Mucosa of descending colon (tissue), 3 donors: ENCODE data around the gene CCNG2. TPM values are rescaled to one million over a fixed set of nuclear protein-coding genes. Genes with fewer than 3 reads are reported as not detected.

ENCODE experiments used
- ATAC-seq: fragments of 200-7000 bp; cut with Tn5 transposase; one replicate; pipeline ENCODE4 v1.9.1; 2020; ENCODE audit warnings: mild to moderate bottlenecking, moderate library complexity
- DNase-seq, 3 donors: peaks; one replicate each; pipeline ENCODE4 v3.0.0-alpha.2; 2020
- H3K36me3 ChIP-seq: fragments of 200-600 bp; one replicate; pipeline ENCODE4 v1.8.0; 2021; ENCODE audit warnings: low read depth, mild to moderate bottlenecking
- H3K4me1 ChIP-seq: fragments of 200-600 bp; one replicate; pipeline ENCODE4 v1.8.0; 2021; ENCODE audit warnings: low read depth, mild to moderate bottlenecking
- H3K4me3 ChIP-seq: fragments of 200-600 bp; one replicate; pipeline ENCODE4 v1.8.0; 2021; ENCODE audit warnings: mild to moderate bottlenecking
- H3K9me3 ChIP-seq: fragments of 200-600 bp; one replicate; pipeline ENCODE4 v1.8.0; 2021; ENCODE audit warnings: mild to moderate bottlenecking
- intact Hi-C, 2 donors: fragments of 100-400 bp; cut with DNase I in 1 of 2; cut with micrococcal nuclease in 1 of 2; formaldehyde crosslinking; loops; one replicate each; pipeline versions ENCODE4 v1.11.0 to v1.11.1; 2022; cut with DNase I, micrococcal nuclease
- total RNA-seq, 3 donors: library from RNA; stranded (reverse); fragmentation: NEBNext Ultra II Directional in 2 of 3; extraction: Animal tissue kit (Norgen Biotek cat#: 25700) in 2 of 3; gene quantifications; one replicate each; pipeline versions ENCODE4 v1.2.1 to v1.2.4, GENCODE V29; 2021 to 2023
- TF ChIP-seq, protein P1 (sequence below): fragments of 200-600 bp; IDR thresholded peaks from one replicate; pipeline ENCODE4 v1.8.0; 2022; ENCODE audit warnings: antibody characterized with exemption, mild to moderate bottlenecking
- donor health status: DM: no; HTN: no; CAD: no; lungs with moderate emphysema.
- donor health status: DM: no; HTN: no; CAD: no.
- donor health status: DM: no; HTN: yes; CAD: no.

Gene CCNG2
- total RNA-seq, 3 donors from 2014 or later: 36.1 to 86.5 (median 64.8) TPM

DNA sequence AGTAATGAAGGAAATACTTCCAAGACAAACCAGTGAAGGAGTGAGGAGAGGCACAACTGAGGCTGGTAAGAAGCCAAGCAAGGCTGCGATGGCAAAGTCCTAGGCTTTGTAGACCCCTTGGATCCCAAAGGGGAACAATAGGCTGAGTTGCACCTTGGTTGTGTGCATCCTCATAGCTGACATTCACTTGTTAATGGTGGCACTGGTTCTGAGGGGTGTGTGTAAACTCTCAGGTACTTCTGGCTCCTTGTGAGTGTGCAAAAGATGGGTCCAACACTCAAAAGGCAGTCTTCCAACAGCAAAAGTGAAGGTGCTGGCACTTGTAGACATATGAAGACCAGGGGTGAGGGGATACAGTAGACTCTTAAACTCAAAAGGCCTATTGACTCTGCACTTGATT lies 60.5 kb downstream of the CCNG2 start:
- intact Hi-C loops: no loop called here
- TF ChIP-seq, protein P1, sequence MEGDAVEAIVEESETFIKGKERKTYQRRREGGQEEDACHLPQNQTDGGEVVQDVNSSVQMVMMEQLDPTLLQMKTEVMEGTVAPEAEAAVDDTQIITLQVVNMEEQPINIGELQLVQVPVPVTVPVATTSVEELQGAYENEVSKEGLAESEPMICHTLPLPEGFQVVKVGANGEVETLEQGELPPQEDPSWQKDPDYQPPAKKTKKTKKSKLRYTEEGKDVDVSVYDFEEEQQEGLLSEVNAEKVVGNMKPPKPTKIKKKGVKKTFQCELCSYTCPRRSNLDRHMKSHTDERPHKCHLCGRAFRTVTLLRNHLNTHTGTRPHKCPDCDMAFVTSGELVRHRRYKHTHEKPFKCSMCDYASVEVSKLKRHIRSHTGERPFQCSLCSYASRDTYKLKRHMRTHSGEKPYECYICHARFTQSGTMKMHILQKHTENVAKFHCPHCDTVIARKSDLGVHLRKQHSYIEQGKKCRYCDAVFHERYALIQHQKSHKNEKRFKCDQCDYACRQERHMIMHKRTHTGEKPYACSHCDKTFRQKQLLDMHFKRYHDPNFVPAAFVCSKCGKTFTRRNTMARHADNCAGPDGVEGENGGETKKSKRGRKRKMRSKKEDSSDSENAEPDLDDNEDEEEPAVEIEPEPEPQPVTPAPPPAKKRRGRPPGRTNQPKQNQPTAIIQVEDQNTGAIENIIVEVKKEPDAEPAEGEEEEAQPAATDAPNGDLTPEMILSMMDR: no peak
- DNase-seq (no peak), ATAC-seq (no peak)
- H3K4me1 ChIP-seq: no peaks in the 10 kb centered on the region
- no peaks in the 10 kb centered on the region for H3K36me3 ChIP-seq
- no peaks in the 10 kb centered on the region for H3K9me3 ChIP-seq
- no peak overlapping the region for H3K4me3 ChIP-seq

DNA sequence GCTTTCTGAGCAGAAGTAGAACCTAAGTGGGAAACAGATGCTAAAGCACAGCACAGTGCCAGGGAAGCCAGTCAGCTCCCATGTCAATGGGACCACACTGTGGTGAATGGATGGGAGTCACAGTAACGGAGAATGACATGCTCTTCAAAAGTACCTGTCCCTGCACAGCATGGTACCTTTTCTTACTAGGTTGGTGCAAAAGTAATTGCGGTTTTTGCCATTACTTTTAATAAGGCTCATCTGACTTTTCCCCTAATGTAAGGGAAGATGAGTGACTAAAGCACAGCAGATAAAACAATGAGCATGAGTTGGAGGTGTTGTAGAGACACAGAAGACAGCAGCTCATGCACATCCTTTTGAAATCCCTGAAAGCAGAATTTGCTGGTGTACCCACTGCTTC lies 62.3 kb downstream of the CCNG2 start:
- intact Hi-C loops: no loop called here
- Histone ChIP-seq H3K36me3 (no peaks in the 10 kb centered on the region), H3K4me3 (no peak overlapping the region), H3K4me1 (no peaks in the 10 kb centered on the region), H3K9me3 (no peaks in the 10 kb centered on the region)
- ATAC-seq (no peak), DNase-seq (no peak)
- TF ChIP-seq, protein P1: no peak

Other genes with a start within 250 kb of the CCNG2 start
- gene SEPTIN11, start 207.5 kb upstream of the CCNG2 start, total RNA-seq: 100 to 1,000 TPM in 2 of 3 donors, 10 to 100 TPM in 1; 73.0 to 117 (median 109) TPM
- gene CCNI, start 81.2 kb upstream of the CCNG2 start, total RNA-seq: 100 to 1,000 TPM; 175 to 323 (median 190) TPM